Activated CD4-positive, alpha-beta T cell treated with anti-CD3 and anti-CD28 coated beads, Interleukin-2, amount 50 U/mL, for 16 hours (primary cell): ENCODE results near the gene PSMA4.
"Not testable (repeated sequence)": the region's sequence is repeated elsewhere in the genome, so short reads cannot be mapped to it uniquely, and the experiment has no call there.

Experiments
- DNase-seq: peaks from one replicate; pipeline ENCODE4 v3.0.0-alpha.2; 2020

PSMA4 gene

DNA sequence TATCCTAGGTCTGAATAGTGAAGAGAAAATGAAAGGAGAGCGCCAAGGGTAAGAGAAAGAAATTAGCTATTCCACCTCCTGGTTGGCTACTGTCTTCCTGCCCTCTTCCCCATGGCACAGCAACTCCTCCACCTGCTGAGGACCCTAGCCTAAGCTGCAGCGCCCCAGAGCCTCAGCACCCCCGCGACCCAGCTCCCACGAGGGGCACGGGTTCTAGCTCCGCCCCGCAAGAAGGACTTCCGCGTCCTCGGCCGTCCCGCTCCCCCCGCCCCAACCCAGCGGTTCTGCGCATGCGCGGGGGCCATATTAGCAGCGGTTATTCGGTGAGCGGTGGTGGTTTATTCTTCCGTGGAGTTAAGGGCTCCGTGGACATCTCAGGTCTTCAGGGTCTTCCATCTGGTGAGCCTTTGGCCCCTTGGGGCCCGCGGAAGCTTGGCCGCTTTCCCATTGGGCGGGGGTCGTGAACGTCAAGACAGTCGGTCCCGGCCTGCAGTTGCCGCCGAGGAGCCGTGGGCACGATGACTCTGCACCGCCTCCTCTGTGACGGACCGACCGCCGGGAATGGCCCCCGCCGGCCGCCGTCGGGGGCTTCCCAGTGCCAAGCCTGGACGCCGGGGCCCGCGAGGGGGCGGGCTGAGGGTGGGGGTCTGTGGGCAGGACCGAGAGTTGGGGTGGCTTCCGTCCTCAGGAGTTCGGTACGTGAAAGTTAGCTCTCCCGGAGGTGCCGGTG is at the start of gene PSMA4:
PSMA4 (plus strand) TSS at position 304 of the 730 bp plus-strand sequence. CDS start 1,484 bp downstream, outside the sequence.
- DNase-seq: peak; percentile 94

DNA sequence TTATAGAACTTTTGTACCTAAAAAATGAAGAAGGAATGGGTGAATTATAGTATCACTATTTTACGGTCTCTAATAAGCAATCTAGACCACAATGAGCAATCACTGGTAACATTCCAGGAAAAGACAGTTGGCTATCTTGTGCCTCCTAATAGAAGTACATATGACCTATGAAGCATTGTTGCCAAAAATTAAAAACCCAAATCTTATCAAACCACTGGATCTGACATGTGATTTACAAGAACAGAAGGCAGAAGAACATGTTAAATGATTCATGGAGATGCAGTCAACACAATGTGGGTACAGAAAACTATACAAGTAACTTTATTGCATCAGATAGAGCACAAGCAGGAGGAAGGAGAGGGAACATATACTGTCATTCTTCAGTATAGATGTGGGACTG is 47.4 kb upstream of the PSMA4 start:
- DNase-seq: no peak

- DNase-seq: no peak
These were observed 38.4 kb upstream of the PSMA4 start for GRCh38 chr15:78501857-78502256.

GRCh38 chr15:78502641-78503040 is 37.6 kb upstream of the PSMA4 start:
- DNase-seq: no peak

DNA sequence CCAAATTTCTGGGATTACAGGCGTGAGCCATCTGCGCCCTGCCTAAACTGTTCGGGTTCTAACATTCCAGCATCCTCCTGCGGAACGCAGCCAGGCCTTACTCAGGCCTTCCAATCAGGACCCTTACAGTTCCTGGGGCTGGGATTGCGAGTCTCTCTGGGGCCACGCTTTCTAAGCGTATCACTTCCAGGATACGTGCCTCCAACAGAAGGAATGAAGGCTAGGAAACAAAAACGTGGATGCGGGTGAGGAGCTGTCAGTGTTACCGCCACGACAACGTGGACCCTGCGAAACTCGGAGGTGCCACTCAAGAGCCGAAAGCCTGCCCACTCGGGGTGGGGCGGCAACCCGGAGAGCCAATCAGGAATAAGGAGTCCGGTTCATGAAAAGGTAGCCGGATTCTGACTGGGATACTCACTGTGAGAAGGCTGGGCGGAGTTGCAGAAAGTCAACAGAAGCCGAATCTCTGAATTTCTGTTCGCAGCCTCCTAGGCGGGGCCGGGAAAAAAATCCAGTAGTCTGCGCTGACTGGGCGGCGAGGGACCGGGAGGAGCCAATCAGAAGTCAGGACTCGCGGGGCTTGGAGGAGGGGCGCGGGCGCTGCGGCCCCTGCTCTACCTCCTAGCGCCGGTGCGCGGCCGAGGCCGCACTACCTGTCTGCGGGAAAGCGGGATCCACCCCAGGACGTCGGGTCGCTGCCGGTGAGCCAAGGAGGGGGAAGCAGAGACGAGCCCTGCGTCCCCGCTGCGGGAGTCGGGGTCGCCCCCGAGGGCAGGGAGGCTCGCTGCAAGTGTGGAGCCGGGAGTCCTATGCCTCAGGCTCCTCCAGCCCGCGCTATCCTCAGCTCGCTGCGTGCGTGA is 33.0 kb upstream of the PSMA4 start, which contains the start of gene HYKK:
HYKK (plus strand) TSS at position 607 of the 860 bp plus-strand sequence. CDS start 5,512 bp downstream, outside the sequence.
- DNase-seq: peak; percentile 87

- no peak for DNase-seq
These were observed 32.4 kb upstream of the PSMA4 start for GRCh38 chr15:78507831-78508160.

DNA sequence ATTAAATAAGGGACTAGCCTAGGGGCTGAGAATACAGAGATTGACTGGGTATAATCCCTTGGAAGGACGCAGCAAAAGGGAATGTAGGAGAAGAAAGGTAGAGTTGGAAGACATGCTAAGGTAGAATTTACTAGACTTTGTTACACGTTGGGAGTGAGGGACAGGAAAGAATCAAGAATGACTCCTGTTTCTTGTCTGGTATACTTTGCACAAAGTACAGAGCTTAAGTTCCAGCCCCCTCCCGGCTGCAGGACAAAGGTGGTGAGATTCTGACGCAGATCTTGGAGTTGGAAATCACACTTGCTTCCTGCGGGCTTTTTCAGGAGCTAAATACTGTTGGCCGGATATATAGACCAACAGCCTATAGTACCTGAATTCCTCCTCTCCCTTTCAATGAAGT is 32.0 kb upstream of the PSMA4 start:
- DNase-seq: no peak

DNA sequence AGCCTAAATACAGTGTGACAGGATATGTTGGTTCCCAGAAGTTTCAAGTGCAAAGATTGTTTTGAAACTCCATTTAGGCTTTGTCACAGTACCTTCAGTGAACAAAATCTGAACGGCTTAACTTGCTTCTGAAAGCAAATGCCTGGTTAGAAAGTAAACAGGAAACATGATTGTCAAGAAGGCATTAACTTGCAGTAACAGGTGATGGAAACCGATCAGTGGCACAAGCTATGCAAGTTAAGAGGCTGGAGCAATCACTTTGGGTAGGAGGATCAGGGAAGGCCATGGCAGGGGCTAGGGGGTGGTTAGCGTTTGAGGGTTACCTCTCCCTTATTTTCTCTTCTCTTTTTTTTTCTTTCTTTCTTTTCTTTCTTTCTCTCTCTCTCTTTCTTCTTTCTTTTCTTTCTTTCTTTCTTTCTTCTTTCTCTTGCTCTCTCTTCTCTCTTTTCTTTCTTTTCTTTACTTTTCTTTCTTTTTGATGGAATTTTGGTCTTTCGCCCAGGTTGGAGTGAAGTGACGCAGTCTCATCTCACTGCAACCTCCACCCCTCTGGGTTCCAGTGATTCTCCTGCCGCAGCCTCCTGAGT is 30.4 kb upstream of the PSMA4 start:
- no peak for DNase-seq

DNA sequence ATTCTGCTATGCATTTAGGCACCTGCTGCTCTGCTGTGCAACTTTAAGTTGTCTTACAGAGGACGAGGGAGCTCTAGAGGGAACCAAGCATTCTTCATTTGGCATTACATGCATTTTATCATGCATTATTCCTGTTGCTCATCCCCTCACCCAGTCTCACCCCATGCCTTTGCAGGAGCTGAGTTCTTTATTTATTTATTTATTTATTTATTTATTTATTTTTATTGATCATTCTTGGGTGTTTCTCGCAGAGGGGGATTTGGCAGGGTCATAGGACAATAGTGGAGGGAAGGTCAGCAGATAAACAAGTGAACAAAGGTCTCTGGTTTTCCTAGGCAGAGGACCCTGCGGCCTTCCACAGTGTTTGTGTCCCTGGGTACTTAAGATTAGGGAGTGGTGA is 20.2 kb upstream of the PSMA4 start:
- not testable (repeated sequence) for DNase-seq

DNA sequence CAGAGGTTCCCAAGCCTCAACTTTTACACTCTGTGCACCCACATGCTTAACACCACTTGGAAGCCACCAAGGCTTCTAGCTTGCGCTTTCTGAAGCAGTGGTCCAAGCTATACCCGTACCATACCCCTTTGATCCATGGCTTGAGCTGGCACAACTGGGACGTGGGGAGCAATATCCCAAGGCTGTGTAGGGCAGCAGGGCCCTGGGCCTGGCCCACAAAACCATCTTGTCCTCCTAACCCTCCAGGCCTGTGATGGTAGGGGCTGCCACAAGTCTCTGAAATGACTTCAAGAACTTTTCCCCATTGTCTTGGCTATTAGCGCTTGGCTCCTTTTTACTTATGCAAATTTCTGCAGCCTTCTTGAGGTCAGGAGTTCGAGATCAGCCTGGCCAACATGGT is 16.0 kb upstream of the PSMA4 start:
- no peak for DNase-seq

GRCh38 chr15:78527325-78527724 is 12.9 kb upstream of the PSMA4 start:
- DNase-seq: no peak

GRCh38 chr15:78533331-78533730 is 6.9 kb upstream of the PSMA4 start:
- DNase-seq: no peak

GRCh38 chr15:78536134-78536533 is 4.1 kb upstream of the PSMA4 start:
- no peak for DNase-seq

GRCh38 chr15:78537266-78537905 is 2.9 kb upstream of the PSMA4 start:
- no peak for DNase-seq

GRCh38 chr15:78538358-78538757 is 1.9 kb upstream of the PSMA4 start:
- no peak for DNase-seq

DNA sequence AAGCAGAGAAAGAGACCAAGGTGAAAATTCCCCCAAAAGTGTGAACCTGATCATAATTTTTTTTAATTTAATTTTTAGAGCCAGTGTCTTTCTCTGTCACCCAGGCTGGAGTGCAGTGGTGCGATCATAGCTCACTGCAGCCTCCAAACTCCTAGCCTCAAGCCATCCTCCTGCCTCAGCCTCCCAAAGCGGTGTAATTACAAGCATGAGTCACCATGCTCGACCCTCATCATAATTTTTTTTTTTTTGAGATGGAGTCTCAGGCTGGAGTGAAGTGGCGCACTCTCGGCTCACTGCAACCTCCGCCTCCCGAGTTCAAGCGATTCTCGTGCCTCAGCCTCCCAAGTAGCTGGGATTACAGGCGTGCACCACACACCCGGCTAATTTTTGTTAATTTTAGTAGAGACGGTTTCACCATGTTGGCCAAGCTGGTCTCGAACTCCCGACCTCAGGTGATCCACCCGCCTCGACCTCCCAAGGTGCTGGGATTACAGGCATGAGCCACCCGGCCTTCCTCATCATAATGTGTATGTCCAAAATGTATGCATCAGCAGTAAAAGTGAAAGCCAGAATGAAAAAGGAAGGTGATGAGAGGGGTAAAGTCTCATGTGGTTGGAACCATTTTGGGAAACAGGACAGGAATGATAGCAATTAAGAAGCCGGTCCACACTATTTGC is 642 bp upstream of the PSMA4 start:
- not testable (repeated sequence) for DNase-seq

DNA sequence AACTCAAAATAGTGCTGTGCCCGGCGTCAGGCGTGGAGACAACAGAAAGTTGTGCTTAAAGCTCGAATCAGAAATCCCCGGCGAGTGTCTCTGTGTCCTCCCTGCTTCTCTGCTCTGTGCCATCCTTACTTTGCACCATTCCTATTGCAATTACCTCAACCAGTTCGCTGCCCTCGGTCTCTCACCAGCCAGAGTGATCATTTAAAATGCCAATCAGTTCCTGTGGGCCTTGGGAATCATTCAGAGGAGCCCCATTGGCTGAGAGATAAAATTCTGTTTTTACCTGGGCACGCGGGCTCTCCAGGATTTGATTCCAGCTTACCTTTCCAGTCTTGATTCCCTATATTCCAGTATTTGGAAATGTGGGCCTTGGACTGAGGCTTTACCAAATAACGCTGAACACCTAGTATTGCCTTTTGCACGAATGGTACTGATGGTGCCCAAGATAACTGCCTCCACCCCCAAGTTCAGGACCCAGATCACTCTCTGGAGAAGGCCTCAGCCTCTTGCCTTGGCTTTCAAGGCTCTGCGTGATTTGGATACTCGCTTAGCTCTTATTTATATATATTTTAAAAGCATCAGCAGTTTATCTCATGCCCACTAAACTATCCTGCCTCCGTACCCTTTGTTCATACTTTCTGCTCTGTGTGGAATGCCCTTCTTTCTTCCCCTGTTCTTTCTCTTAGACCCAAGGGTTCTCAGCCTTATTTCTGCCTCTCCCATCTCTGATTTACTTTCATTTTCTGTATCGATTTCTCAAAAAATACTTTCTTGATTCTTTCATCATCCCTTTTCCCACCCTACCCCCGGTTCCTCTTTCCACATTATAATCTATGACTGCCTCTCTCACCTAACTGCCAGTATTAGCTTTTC is 863 bp downstream of the PSMA4 start:
- DNase-seq: peak; percentile 18

DNA sequence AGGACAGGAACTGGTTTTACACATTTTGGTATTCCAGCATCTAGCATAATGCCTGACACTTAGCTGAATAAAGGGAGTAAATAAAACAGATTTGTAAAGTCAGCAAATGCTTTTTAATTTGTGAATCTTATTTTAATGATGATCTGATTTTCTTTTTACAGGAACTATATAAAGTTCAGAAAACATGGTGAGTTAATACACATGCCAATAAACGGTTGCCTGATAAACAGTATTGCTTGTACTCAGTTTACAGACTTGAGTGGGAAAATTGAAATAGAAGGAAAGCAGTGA is 1.4 kb downstream of the PSMA4 start:
- no peak for DNase-seq

DNA sequence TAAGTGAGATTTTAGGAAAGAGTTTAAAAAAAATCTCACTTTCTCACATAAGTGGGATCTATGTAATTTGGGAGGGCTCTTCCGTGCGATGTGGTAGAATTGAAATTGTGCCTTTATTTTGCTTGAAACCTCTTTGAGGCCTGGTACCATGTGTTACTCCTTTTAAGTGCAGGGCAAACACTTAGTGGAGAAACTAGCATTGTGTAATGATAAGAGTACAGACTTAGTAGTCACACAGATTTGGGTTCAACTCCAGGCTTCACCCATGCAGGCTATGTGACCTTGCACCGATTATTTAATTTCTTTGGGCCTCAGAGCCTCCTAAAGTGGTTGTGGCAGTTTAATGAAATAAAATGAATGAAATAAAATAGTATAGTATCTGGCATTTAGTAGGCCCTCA is 2.4 kb downstream of the PSMA4 start:
- no peak for DNase-seq

- no peak for DNase-seq
These were observed 9.9 kb downstream of the PSMA4 start for GRCh38 chr15:78550194-78550593.

GRCh38 chr15:78550815-78551214 is 10.6 kb downstream of the PSMA4 start:
- DNase-seq: no peak

- DNase-seq: no peak
These were observed 11.7 kb downstream of the PSMA4 start for GRCh38 chr15:78551902-78552301.
